Type B pancreatic cell (in vitro differentiated cells): ENCODE measurements around the gene ANKRD40. TPM values are rescaled to one million over a fixed set of nuclear protein-coding genes. Genes with fewer than 3 reads are reported as not detected.

Experiments
- DNase-seq: peaks from one replicate; pipeline ENCODE4 v3.0.0; 2021; ENCODE audit warnings: mixed read lengths; ENCODE audit not compliant: unreplicated experiment; ENCODE audit errors: extremely low spot score
- H3K27ac Mint-ChIP-seq: 2 replicates; pipeline ENCODE4 v1.8.0; 2021; ENCODE audit warnings: mild to moderate bottlenecking, mixed read lengths
- H3K27me3 Mint-ChIP-seq: 2 replicates; pipeline ENCODE4 v1.8.0; 2021; ENCODE audit warnings: mixed read lengths
- H3K36me3 Mint-ChIP-seq: 2 replicates; pipeline ENCODE4 v1.8.0; 2021; ENCODE audit warnings: mixed read lengths
- H3K4me1 Mint-ChIP-seq: one replicate; pipeline ENCODE4 v1.8.0; 2021; ENCODE audit warnings: mixed read lengths; ENCODE audit not compliant: unreplicated experiment
- H3K4me3 Mint-ChIP-seq: 2 replicates; pipeline ENCODE4 v1.8.0; 2021; ENCODE audit warnings: mild to moderate bottlenecking, mixed read lengths
- H3K9me3 Mint-ChIP-seq: 2 replicates; pipeline ENCODE4 v1.8.0; 2021; ENCODE audit warnings: mixed read lengths
- total RNA-seq: library from RNA; stranded (reverse); gene quantifications from 2 replicates; pipeline ENCODE4 v1.2.1, GENCODE V29; 2021; ENCODE audit warnings: low replicate concordance
- TF ChIP-seq, protein P1 (sequence below): fragments of 200-600 bp; sonication (generic); conservative IDR thresholded peaks from 2 replicates; pipeline ENCODE4 v1.5.0; 2021; ENCODE audit warnings: antibody characterized with exemption, mild to moderate bottlenecking

ANKRD40 gene
- total RNA-seq, 1 donor from 2014 or later: 38.4 TPM

GRCh38 chr17:50677851-50678375 is 29.8 kb downstream of the ANKRD40 start:
- Mint-ChIP-seq H3K4me3 (no peak overlapping the region), H3K27ac (no peak overlapping the region), H3K4me1 (peaks cover 16% of the 10 kb centered on the region), H3K9me3 (no peaks in the 10 kb centered on the region), H3K27me3 (peaks cover 5% of the 10 kb centered on the region), H3K36me3 (no peaks in the 10 kb centered on the region)
- DNase-seq: no peak
- TF ChIP-seq, protein P1, sequence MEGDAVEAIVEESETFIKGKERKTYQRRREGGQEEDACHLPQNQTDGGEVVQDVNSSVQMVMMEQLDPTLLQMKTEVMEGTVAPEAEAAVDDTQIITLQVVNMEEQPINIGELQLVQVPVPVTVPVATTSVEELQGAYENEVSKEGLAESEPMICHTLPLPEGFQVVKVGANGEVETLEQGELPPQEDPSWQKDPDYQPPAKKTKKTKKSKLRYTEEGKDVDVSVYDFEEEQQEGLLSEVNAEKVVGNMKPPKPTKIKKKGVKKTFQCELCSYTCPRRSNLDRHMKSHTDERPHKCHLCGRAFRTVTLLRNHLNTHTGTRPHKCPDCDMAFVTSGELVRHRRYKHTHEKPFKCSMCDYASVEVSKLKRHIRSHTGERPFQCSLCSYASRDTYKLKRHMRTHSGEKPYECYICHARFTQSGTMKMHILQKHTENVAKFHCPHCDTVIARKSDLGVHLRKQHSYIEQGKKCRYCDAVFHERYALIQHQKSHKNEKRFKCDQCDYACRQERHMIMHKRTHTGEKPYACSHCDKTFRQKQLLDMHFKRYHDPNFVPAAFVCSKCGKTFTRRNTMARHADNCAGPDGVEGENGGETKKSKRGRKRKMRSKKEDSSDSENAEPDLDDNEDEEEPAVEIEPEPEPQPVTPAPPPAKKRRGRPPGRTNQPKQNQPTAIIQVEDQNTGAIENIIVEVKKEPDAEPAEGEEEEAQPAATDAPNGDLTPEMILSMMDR: no peak

- peaks cover 5% of the 10 kb centered on the region for H3K4me1 Mint-ChIP-seq
Observed at GRCh38 chr17:50676065-50676975, 31.4 kb downstream of the ANKRD40 start.

GRCh38 chr17:50675627-50676026 is 32.1 kb downstream of the ANKRD40 start:
- Mint-ChIP-seq H3K36me3 (no peaks in the 10 kb centered on the region), H3K4me1 (peaks cover 6% of the 10 kb centered on the region), H3K27ac (no peak overlapping the region), H3K4me3 (no peak overlapping the region), H3K27me3 (no peaks in the 10 kb centered on the region), H3K9me3 (no peaks in the 10 kb centered on the region)
- TF ChIP-seq, protein P1: no peak
- DNase-seq: no peak

More at GRCh38 chr17:50676065-50676975, 31.4 kb downstream of the ANKRD40 start:
- DNase-seq: no peak
- TF ChIP-seq, protein P1: no peak
- Mint-ChIP-seq H3K36me3 (no peaks in the 10 kb centered on the region), H3K4me3 (no peak overlapping the region), H3K9me3 (no peaks in the 10 kb centered on the region), H3K27ac (no peak overlapping the region), H3K27me3 (peaks cover 3% of the 10 kb centered on the region)

GRCh38 chr17:50675190-50675589 is 32.5 kb downstream of the ANKRD40 start:
- TF ChIP-seq, protein P1: no peak
- Mint-ChIP-seq H3K9me3 (no peaks in the 10 kb centered on the region), H3K4me3 (no peak overlapping the region), H3K27me3 (no peaks in the 10 kb centered on the region), H3K27ac (no peak overlapping the region), H3K4me1 (peaks cover 6% of the 10 kb centered on the region), H3K36me3 (no peaks in the 10 kb centered on the region)
- DNase-seq: no peak

DNA sequence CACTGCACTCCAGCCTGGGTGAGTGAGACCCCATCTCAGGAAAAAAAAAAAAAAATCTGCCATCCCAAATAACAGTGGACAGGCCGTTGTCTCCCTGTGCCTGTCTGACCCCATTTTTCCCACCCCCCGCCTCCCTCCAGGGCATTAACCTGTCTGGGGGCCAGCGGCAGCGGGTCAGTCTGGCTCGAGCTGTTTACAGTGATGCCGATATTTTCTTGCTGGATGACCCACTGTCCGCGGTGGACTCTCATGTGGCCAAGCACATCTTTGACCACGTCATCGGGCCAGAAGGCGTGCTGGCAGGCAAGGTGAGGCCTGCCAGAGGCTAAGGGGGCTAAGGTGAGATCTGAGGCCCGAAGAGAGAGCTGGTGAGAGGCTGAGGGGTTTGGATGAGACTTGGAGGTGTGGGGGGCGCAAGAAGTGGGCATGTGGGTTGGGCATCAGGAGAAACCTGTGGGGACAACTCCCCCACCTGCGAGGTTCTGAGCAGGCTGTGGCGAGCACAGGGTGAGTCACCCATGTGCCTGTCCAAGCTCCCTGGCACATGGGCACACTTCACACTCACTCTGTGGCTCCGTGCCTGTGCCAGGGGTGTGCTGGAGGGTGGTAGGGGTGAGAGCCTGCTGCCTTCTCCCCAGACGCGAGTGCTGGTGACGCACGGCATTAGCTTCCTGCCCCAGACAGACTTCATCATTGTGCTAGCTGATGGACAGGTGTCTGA is 34.7 kb downstream of the ANKRD40 start:
- no peak for DNase-seq
- H3K4me1 Mint-ChIP-seq: peaks cover 6% of the 10 kb centered on the region
- TF ChIP-seq, protein P1: no peak
- no peaks in the 10 kb centered on the region for H3K36me3 Mint-ChIP-seq
- H3K9me3 Mint-ChIP-seq: no peaks in the 10 kb centered on the region
- no peaks in the 10 kb centered on the region for H3K27me3 Mint-ChIP-seq
- H3K4me3 Mint-ChIP-seq: no peak overlapping the region
- H3K27ac Mint-ChIP-seq: no peak overlapping the region
